Panc1 (cell line): ENCODE measurements around the gene TMEM201. TPM values are rescaled to one million over a fixed set of nuclear protein-coding genes. Genes with fewer than 3 reads are reported as not detected.

Experiments used
- ATAC-seq: fragments of 200-7000 bp; cut with Tn5 transposase; 2 replicates; pipeline ENCODE4 v1.9.1; 2020; ENCODE audit warnings: mild to moderate bottlenecking, moderate library complexity
- BruUV-seq: library from RNA; stranded (reverse); fragments of 400-500 nt; replicated peaks from 2 replicates; lab custom pipeline; 2021; lab: Mats Ljungman, UMichigan
- CTCF ChIA-PET: fragments of 300-600 bp; sonication (Branson Sonifier 250); formaldehyde crosslinking; loops from one replicate; lab custom pipeline; 2022; ENCODE audit warnings: antibody characterized with exemption; lab: Charles Lee
- POLR2A ChIA-PET: fragments of 300-600 bp; sonication (Branson Sonifier 250); formaldehyde crosslinking; loops from one replicate; lab custom pipeline; 2022; ENCODE audit warnings: antibody characterized with exemption; lab: Charles Lee
- DNase-seq: peaks from one replicate; pipeline ENCODE4 v3.0.0-alpha.2; 2010; ENCODE audit warnings: low read depth, low spot score
- H3K27ac ChIP-seq: 2 replicates; pipeline ENCODE4 v1.5.1; 2011; ENCODE audit warnings: mild to moderate bottlenecking, low read length, inconsistent platforms
- H3K27me3 ChIP-seq: fragments of 200-500 bp; sonication (Bioruptor generic); 2 replicates; pipeline ENCODE4 v1.6.0; 2014; ENCODE audit warnings: low read length, inconsistent platforms; ENCODE audit not compliant: control insufficient read depth, insufficient read depth
- H3K36me3 ChIP-seq: fragments of 200-500 bp; sonication (Bioruptor generic); 2 replicates; pipeline ENCODE4 v1.5.1; 2014; ENCODE audit warnings: inconsistent platforms, mild to moderate bottlenecking, low read length, moderate library complexity; ENCODE audit not compliant: control insufficient read depth, insufficient read depth
- H3K4me1 ChIP-seq: 2 replicates; pipeline ENCODE4 v1.5.1; 2011; ENCODE audit warnings: inconsistent platforms, mild to moderate bottlenecking, low read length, moderate library complexity; ENCODE audit not compliant: control insufficient read depth, insufficient read depth
- H3K4me3 ChIP-seq, 2 experiments: 2 replicates each; pipeline ENCODE4 v1.5.1; 2011 to 2012; ENCODE audit warnings: low read depth in 2 of 2, low read length in 2 of 2, mild to moderate bottlenecking in 2 of 2, inconsistent platforms in 1 of 2, moderate library complexity in 1 of 2
- H3K9me3 ChIP-seq: fragments of 200-500 bp; sonication (Bioruptor generic); 2 replicates; pipeline ENCODE4 v1.5.1; 2014; ENCODE audit warnings: low read depth, mild to moderate bottlenecking, inconsistent platforms, low read length, moderate library complexity; ENCODE audit not compliant: control insufficient read depth, insufficient read depth
- POLR2AphosphoS5 ChIP-seq: IDR thresholded peaks from 2 replicates; pipeline ENCODE4 v1.6.1; 2012; ENCODE audit warnings: mild to moderate bottlenecking, low read depth, low read length, moderate library complexity
- SIN3A ChIP-seq: IDR thresholded peaks from 2 replicates; pipeline ENCODE4 v1.6.1; 2012; ENCODE audit warnings: low read depth, mild to moderate bottlenecking, low read length, moderate library complexity, borderline replicate concordance; ENCODE audit not compliant: insufficient read depth
- in situ Hi-C: cut with HindIII; loops from 2 replicates; pipeline ENCODE4 v1.10.0; 2016; ENCODE audit warnings: low sequenced_read_pairs, low pct_unique_long_range_greater_than_20kb
- intact Hi-C: fragments of 100-400 bp; cut with micrococcal nuclease; formaldehyde crosslinking; loops from one replicate; pipeline ENCODE4 v1.10.0; 2022; ENCODE audit not compliant: unreplicated experiment
- total RNA-seq: library from RNA; stranded (reverse); gene quantifications from one replicate; pipeline ENCODE4 v1.2.1, GENCODE V29; 2021; ENCODE audit not compliant: unreplicated experiment
- TF ChIP-seq, protein P1 (sequence below): fragments of 450-650 bp; IDR thresholded peaks from 2 replicates; pipeline ENCODE4 v1.5.1; 2017; ENCODE audit warnings: mild to moderate bottlenecking
- TF ChIP-seq, protein P2 (sequence below), 2 experiments: IDR thresholded peaks; 2 replicates each; pipeline ENCODE4 v1.6.1; 2011 to 2012; ENCODE audit warnings: low read depth in 2 of 2, control low read depth in 1 of 2, low read length in 1 of 2, mild to moderate bottlenecking in 1 of 2, moderate library complexity in 1 of 2; ENCODE audit not compliant: insufficient read depth in 1 of 2

The TMEM201 gene
- total RNA-seq, 1 experiment from 2014 or later = 26.5 TPM

DNA sequence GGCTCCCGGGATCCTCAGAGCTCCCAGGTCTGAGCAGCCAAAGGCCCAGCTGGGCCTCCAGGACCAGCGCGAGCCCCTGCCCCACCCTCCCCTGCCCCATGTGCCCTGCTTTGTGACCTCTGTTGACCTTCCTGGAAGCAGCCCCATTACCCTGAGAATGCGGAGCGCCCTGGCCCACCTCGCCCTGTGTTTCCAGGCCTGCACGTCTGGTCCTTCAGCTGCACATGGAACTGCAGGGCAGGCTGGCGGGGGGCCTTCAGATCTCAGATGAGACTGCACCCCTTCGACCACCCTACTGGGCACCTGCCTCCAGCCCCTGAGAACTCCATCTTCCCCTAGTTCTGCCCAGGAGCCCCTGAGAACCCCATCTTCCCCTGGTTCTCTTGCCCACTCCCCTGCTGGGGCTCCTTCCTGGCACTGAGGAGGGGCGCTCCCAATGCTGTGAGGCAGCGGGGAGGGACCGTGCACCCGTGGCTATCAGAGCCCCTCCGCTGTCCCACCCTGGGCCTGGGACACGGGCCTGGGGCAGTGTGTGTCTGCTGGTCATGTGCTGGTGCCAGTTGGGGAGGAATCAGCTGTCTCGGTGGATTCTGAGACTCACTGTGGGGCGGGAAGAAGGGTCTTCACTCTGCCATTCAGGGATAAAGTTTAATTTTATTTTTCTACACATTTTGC lies 25.1 kb downstream of the TMEM201 start:
- CTCF ChIA-PET = interaction anchor here (1.1 kb wide), 1 partner anchor 323 kb away, joined by 3 read pairs; no protein-coding TSS in a partner anchor
- BruUV-seq = no TSS peak

DNA sequence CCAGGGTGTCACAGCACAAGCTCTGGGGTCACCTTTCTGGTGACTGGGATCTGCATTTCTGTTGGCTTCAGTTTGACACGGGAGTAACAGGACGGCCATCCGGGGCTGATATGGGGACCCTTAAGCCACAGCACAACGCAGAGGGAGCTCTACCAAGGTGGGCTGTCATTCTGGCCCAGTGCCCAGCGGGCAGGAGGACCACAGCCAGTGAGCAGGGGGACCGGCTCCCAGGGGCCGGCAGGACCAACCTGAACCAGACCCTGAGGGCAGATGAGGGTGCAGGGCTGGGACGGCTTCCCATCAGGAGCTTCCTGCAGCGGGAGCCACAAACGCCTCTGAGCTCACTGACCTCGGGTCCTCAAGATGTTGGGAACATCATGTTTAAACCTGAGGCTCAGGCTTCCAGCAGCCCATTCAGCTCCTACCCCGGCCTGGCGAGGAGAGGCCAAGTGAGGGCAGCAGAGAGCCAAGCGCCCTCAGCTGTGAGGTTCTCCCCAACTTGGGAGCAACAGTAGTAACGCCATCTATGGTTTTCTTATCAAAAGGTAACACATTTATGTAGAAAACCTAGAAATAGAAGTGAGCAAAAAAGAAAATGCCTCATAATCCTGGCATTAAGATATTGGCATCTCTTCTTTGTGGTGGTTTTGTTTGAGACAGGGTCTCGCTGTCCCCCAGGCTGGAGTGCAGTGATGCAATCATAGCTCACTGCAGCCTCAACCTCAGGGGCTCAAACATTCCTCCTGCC lies 26.8 kb downstream of the TMEM201 start:
- TF ChIP-seq, protein P1, sequence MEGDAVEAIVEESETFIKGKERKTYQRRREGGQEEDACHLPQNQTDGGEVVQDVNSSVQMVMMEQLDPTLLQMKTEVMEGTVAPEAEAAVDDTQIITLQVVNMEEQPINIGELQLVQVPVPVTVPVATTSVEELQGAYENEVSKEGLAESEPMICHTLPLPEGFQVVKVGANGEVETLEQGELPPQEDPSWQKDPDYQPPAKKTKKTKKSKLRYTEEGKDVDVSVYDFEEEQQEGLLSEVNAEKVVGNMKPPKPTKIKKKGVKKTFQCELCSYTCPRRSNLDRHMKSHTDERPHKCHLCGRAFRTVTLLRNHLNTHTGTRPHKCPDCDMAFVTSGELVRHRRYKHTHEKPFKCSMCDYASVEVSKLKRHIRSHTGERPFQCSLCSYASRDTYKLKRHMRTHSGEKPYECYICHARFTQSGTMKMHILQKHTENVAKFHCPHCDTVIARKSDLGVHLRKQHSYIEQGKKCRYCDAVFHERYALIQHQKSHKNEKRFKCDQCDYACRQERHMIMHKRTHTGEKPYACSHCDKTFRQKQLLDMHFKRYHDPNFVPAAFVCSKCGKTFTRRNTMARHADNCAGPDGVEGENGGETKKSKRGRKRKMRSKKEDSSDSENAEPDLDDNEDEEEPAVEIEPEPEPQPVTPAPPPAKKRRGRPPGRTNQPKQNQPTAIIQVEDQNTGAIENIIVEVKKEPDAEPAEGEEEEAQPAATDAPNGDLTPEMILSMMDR = peak; percentile 91
- TF ChIP-seq, protein P2, sequence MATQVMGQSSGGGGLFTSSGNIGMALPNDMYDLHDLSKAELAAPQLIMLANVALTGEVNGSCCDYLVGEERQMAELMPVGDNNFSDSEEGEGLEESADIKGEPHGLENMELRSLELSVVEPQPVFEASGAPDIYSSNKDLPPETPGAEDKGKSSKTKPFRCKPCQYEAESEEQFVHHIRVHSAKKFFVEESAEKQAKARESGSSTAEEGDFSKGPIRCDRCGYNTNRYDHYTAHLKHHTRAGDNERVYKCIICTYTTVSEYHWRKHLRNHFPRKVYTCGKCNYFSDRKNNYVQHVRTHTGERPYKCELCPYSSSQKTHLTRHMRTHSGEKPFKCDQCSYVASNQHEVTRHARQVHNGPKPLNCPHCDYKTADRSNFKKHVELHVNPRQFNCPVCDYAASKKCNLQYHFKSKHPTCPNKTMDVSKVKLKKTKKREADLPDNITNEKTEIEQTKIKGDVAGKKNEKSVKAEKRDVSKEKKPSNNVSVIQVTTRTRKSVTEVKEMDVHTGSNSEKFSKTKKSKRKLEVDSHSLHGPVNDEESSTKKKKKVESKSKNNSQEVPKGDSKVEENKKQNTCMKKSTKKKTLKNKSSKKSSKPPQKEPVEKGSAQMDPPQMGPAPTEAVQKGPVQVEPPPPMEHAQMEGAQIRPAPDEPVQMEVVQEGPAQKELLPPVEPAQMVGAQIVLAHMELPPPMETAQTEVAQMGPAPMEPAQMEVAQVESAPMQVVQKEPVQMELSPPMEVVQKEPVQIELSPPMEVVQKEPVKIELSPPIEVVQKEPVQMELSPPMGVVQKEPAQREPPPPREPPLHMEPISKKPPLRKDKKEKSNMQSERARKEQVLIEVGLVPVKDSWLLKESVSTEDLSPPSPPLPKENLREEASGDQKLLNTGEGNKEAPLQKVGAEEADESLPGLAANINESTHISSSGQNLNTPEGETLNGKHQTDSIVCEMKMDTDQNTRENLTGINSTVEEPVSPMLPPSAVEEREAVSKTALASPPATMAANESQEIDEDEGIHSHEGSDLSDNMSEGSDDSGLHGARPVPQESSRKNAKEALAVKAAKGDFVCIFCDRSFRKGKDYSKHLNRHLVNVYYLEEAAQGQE (IDR thresholded peaks at IDR 0.05; ENCODE audit: insufficient read depth in 1 of 2, low read depth in 2 of 2, low read length in 1 of 2) = no peak
- Histone ChIP-seq H3K36me3 (no peaks in the 10 kb centered on the region), H3K4me3 (no peak overlapping the region), H3K27me3 (no peaks in the 10 kb centered on the region), H3K27ac (no peak overlapping the region), H3K4me1 (no peaks in the 10 kb centered on the region), H3K9me3 (no peaks in the 10 kb centered on the region)
- peak; percentile 86 for ATAC-seq
- no TSS peak for BruUV-seq
- POLR2A ChIA-PET = no interaction called here
- intact Hi-C loops (no loop called here), in situ Hi-C loops (no loop called here)
- peak; percentile 35 for DNase-seq
- CTCF ChIA-PET = interaction anchor here (0.6 to 1.2 kb wide), 8 partner anchors 11 to 343 kb away, joined by 3 to 11 read pairs (median 3); partner anchors contain the start of gene TMEM201

More for the DNA sequence above, 25.1 kb downstream of the TMEM201 start:
- no peak for DNase-seq
- Histone ChIP-seq H3K27ac (no peak overlapping the region), H3K9me3 (no peaks in the 10 kb centered on the region), H3K27me3 (no peaks in the 10 kb centered on the region), H3K4me3 (no peak overlapping the region), H3K36me3 (no peaks in the 10 kb centered on the region; the same call in 1 of the 2 replicates), H3K4me1 (no peaks in the 10 kb centered on the region)
- no peak for ATAC-seq
- intact Hi-C loops (no loop called here), in situ Hi-C loops (no loop called here)
- POLR2A ChIA-PET = interaction anchor here (1.0 kb wide), 1 partner anchor 21 kb away, joined by 3 read pairs; no protein-coding TSS in a partner anchor
- TF ChIP-seq, protein P1 = no peak
- TF ChIP-seq SIN3A (no peak), POLR2AphosphoS5 (no peak)
- TF ChIP-seq, protein P2 (IDR thresholded peaks at IDR 0.05; ENCODE audit: insufficient read depth in 1 of 2, low read depth in 2 of 2, low read length in 1 of 2) = no peak
